Fibroblast of skin of left biceps (primary cell): ENCODE results near the gene ADORA2B.
"Not testable (repeated sequence)": the region's sequence is repeated elsewhere in the genome, so short reads cannot be mapped to it uniquely, and the experiment has no call there.

Source experiments
- DNase-seq, 2 experiments: peaks; one replicate each; pipeline ENCODE4 v3.0.0-alpha.2; 2013; ENCODE audit warnings: low read depth in 2 of 2

The ADORA2B gene

GRCh38 chr17:15922586-15922985, 22.3 kb upstream of the ADORA2B start:
- no peak for DNase-seq

GRCh38 chr17:15926039-15926740, 18.7 kb upstream of the ADORA2B start:
- no peak for DNase-seq

- DNase-seq: no peak
Measured at GRCh38 chr17:15928286-15928785, 16.6 kb upstream of the ADORA2B start.

- no peak for DNase-seq
Measured at GRCh38 chr17:15929941-15930340, 15.0 kb upstream of the ADORA2B start.

GRCh38 chr17:15930426-15930825, 14.5 kb upstream of the ADORA2B start:
- no peak for DNase-seq

- no peak for DNase-seq
Measured at GRCh38 chr17:15931394-15931793, 13.5 kb upstream of the ADORA2B start.

- DNase-seq: no peak
Measured at GRCh38 chr17:15934866-15935265, 10.1 kb upstream of the ADORA2B start.

- no peak for DNase-seq
Measured at GRCh38 chr17:15935891-15936290, 9.0 kb upstream of the ADORA2B start.

- DNase-seq: not testable (repeated sequence)
Measured at GRCh38 chr17:15936481-15936880, 8.4 kb upstream of the ADORA2B start.

GRCh38 chr17:15941781-15942180, 3.1 kb upstream of the ADORA2B start:
- no peak for DNase-seq

GRCh38 chr17:15942207-15942833, 2.6 kb upstream of the ADORA2B start:
- DNase-seq: no peak

GRCh38 chr17:15943971-15944758, 765 bp upstream of the ADORA2B start:
- DNase-seq: no peak

- no peak for DNase-seq
Measured at GRCh38 chr17:15945527-15946191, 729 bp downstream of the ADORA2B start.

- DNase-seq: no peak
Measured at GRCh38 chr17:15946611-15947120, 1.7 kb downstream of the ADORA2B start.

GRCh38 chr17:15947271-15947670, 2.3 kb downstream of the ADORA2B start:
- no peak for DNase-seq

GRCh38 chr17:15947976-15948752, 3.2 kb downstream of the ADORA2B start:
- no peak for DNase-seq

- no peak for DNase-seq
Measured at GRCh38 chr17:15951368-15952047, 6.6 kb downstream of the ADORA2B start.

GRCh38 chr17:15952048-15952532, 7.2 kb downstream of the ADORA2B start:
- no peak for DNase-seq

GRCh38 chr17:15952916-15953790, 8.2 kb downstream of the ADORA2B start:
- DNase-seq: no peak
